Measurements from ENCODE around the gene PHF21B. TPM values are rescaled to one million over a fixed set of nuclear protein-coding genes. Genes with fewer than 3 reads are reported as not detected.

The PHF21B gene
- total RNA-seq, 1 donor from 2014 or later, result not detected

DNA sequence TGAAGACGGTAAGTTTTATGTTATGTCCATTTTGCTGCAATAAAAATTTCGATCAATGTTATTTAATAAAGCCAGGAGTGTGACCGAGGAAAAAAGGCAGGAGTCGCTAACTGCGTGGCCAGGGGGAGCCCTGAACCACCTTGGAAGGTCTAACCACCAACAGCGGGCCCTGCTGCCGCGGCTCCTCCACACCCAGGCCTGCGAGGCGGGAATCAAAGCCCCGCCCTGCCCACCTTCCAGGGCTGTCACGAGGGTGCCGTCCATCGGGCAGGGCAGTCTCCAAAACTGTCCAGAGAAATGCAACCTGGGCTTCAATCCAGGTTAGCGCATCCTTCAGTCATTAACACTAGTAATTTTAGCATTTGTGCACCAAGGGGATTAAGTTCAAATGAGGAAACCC lies 19.0 kb downstream of the PHF21B start:
- DNase-seq (ENCODE audit: low read depth in 2 of 2), result no peak

GRCh38 chr22:44990328-44990727 lies 19.5 kb downstream of the PHF21B start:
- DNase-seq (ENCODE audit: low read depth in 2 of 2), result no peak

GRCh38 chr22:44988671-44989070 lies 21.1 kb downstream of the PHF21B start:
- no peak for DNase-seq (ENCODE audit: low read depth in 2 of 2)

DNA sequence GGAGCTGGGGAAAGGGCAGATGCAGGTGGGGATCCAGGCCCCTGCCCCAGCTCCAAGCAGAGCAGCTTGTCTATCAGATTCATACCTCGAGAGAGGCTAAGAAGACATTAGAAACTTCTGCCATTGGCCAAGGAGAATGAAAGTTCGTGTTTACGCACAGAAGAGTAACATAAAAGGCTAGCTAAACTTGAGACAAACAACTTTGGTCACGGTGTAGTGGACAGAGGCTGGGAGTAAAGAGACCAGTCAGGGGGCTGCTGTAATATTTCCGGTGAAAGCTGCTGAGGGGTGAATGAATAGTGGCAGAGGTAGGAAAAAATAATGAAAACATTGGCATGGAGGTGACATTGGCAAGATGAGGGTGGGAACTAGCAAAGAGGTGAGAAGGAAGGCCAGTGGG lies 22.9 kb downstream of the PHF21B start:
- DNase-seq (ENCODE audit: low read depth in 2 of 2), result no peak

DNA sequence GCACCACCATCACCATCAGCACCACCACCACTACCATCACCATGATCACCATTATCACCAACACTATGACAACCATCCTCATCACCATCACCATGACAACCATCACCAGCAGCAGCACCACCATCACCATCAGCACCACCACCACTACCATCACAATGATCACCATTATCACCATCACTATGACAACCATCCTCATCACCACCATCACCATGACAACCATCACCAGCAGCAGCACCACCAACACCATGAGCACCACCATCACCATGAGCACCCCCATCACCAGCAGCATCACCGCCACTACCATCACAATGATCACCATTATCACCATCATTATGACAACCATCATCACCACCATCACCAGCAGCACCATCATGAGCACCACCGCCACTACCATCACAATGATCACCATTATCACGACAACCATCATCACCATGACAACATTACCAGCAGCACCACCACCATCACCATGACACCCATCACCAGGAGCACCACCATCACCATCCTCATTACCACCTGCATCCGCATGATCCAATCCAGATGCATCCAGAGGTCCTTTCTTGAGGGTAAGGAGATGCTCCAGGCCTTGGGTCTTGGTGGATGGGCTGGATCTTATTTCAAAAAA lies 23.8 kb downstream of the PHF21B start:
- DNase-seq (ENCODE audit: low read depth in 2 of 2), result no peak

- no peak for DNase-seq (ENCODE audit: low read depth in 2 of 2)
Measured at GRCh38 chr22:44983878-44984482, 25.8 kb downstream of the PHF21B start.

DNA sequence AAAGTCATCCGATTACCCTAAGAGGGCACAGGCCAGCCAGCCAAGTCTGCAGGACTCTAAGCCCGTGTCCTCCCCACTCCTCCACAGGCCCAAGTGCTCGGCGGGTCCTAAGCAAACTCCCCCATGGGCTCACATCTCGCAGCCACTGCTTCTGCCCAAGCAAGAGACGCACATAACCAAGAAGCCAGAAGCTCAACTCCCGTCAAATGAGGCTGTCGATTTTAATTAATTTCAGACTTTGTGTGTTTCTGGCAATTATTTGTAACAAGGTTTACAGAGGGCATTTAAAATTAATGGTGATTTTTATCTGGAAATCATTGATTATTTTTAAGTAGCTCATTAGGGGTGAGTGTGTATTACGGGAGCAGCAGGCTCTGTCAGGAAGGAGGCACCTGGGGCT lies 27.4 kb downstream of the PHF21B start:
- DNase-seq (ENCODE audit: low read depth in 2 of 2), result no peak

DNA sequence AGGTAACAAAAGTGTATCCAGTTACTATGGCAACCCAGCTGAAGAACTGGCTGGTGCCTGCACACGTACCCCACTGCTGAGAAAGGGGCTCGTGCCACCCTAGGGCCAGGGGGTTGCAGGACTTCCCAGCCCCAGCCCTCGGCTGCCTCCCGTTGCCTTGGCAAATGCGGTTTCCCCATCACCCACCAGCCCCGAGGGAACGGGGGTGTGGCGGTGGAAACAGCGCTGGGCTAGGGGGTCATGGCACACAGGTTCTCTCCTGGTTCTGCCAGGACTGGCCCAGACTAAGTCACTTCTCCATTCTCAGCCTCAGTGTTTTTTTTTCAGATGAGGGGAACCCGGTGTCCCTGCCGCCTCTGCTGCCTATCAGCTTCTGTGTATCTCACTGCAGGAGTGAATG lies 27.9 kb downstream of the PHF21B start:
- DNase-seq (ENCODE audit: low read depth in 2 of 2), result no peak

- no peak for DNase-seq (ENCODE audit: low read depth in 2 of 2)
Measured at GRCh38 chr22:44979154-44979553, 30.7 kb downstream of the PHF21B start.

- DNase-seq (ENCODE audit: low read depth in 2 of 2), result peak; percentile 77 to 85
Measured at GRCh38 chr22:44975427-44976262, 34.2 kb downstream of the PHF21B start.

DNA sequence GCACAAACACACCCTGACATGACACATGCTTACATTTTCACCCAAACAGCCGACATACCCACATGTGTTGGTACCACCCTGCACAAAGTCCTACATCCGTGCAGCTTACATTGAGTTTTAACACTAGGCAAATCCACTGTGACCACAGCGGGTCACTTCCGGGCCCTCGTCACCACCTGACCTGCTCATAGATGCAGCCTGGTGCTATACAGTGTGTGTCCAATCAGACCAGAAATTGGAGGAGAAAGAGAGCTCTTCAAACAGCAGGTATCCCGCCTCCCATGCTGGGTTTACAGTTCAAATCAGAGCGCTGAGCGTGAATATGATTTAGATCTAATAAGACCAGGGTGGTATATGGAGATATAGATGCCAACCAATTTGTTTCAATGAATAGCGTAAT lies 35.4 kb downstream of the PHF21B start:
- DNase-seq (ENCODE audit: low read depth in 2 of 2), result no peak

DNA sequence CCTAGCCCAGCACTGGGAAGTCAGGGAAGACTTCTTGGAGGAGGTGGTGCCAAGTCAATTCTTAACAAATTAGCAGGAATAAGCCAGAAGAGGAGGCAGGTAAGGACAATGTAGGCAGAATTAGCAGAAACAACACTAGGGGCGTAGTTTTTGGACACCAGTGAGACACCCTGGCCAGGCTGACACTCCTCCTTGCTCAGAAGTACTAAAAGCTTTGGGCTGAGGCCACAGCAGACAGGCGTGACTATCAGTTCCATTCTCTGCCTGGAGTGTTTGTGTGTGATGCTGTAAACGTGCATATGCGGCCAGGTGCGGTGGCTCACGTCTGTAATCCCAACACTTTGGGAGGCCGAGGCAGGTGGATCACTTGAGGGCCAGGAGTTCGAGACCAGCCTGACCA lies 36.0 kb downstream of the PHF21B start:
- no peak for DNase-seq (ENCODE audit: low read depth in 2 of 2)

DNA sequence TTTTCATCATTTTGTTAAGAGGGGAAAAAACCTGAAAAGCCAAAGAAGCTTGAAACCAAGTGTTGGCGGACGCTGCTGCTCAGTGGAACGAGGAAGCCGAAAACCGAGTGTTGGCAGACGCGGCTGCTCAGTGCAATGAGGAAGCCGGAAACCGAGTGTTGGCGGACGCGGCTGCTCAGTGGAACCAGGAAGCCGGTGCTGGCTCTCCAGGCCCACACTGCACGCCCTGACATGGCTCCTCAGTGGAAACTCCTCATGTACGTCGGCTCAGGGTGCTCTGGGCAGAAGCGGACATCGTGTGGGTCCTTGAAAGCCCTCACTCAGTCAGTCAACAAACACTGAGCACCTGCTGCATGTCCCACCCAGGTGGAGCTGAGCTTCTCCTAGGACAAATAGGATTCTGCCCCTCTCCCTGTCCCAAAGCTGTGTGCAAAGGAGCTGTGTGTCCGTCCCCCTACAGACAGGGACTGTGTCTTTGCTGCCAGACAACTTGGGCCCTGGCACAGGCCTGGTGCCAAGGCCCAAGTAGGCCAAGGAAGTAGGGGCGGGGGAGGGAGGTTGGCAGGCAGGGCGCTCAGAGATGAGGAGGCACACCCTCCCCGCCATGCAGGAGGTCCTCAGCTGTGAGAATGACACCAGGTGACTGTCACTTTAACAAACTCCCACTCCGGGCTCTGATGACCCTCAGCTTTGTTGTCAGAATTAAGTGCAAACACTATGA lies 37.3 kb downstream of the PHF21B start:
- DNase-seq (ENCODE audit: low read depth in 2 of 2), result peak in 1 of 2 donors; percentile 54

GRCh38 chr22:44971651-44972362 lies 38.0 kb downstream of the PHF21B start:
- DNase-seq (ENCODE audit: low read depth in 2 of 2), result no peak

DNA sequence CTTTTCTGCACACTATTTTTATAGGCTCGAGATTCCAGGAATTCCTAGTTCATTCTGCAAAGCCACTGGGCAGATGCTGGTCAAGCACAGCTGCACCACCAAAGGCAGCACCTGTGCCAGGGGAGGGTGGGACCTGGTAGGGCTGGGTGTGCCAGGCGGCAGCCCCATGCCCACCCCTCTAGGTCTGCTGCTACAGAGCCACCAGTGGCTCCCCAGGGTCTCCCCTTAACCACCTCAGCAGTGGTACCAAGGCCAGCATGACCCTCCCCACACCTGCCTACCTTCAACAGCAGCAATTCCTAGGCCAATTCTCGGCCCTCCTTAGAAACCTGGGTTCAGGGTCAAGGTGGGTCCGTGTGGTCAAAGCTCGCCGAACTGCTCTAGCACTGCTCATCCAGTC lies 39.5 kb downstream of the PHF21B start:
- DNase-seq (ENCODE audit: low read depth in 2 of 2), result no peak

- no peak for DNase-seq (ENCODE audit: low read depth in 2 of 2)
Measured at GRCh38 chr22:44969817-44970216, 40.0 kb downstream of the PHF21B start.

DNA sequence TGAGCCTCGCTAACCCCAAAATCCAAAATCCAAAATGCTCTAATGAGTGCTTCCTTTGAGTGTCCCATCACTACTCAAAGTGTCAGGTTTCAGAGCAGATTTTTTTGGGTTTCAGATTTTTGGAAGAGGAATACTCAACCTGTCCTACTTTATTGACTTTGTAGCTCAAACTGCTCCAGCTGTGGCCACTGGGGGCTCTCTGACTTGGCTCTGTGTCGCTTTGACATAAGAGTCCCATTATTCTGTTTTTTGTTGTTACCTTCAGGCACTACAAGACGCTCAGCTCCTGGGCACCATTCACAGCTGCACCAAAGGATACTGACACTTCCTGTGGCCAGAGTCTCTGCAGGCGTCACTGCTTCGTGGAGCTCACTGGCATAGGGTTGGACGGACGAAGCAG lies 41.1 kb downstream of the PHF21B start:
- no peak for DNase-seq (ENCODE audit: low read depth in 2 of 2)

DNA sequence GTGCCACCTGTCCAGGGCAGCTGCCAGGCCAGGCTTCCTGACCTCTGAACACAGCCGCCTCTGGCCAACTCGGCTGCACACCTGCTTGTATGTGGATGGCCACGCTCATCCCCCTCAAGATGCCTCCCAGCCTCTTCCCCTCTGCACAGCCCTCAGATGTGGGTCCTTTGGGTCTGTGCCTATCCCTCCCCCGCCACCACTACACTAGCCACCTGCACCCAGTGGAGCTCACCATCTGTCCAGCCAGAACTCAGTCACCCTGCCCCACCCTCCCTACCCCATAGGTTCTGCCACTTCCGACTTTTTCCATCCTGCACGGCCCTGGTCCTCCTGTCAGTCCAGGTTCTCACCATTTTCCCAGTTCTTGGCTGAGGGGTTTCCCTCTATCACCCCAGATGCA lies 44.6 kb downstream of the PHF21B start:
- no peak for DNase-seq (ENCODE audit: low read depth in 2 of 2)

DNA sequence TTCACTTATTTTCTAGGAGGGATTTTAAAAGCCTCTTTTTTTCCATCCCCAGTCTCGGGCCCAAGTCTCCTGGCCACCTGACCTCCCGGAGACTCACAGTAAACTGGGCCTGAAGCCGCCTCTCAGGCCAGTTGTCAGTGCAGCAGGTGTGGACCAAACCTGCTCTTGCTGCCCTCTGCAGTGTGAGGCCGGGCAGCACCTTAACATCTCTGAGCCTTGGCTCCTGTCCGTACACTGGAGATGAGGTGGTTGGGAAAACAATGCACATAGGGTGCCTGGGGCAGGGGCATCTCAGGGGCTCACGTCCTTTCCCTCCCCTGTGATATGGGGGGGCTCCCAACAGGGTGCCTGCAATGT lies 45.1 kb downstream of the PHF21B start:
- DNase-seq (ENCODE audit: low read depth in 2 of 2), result no peak

DNA sequence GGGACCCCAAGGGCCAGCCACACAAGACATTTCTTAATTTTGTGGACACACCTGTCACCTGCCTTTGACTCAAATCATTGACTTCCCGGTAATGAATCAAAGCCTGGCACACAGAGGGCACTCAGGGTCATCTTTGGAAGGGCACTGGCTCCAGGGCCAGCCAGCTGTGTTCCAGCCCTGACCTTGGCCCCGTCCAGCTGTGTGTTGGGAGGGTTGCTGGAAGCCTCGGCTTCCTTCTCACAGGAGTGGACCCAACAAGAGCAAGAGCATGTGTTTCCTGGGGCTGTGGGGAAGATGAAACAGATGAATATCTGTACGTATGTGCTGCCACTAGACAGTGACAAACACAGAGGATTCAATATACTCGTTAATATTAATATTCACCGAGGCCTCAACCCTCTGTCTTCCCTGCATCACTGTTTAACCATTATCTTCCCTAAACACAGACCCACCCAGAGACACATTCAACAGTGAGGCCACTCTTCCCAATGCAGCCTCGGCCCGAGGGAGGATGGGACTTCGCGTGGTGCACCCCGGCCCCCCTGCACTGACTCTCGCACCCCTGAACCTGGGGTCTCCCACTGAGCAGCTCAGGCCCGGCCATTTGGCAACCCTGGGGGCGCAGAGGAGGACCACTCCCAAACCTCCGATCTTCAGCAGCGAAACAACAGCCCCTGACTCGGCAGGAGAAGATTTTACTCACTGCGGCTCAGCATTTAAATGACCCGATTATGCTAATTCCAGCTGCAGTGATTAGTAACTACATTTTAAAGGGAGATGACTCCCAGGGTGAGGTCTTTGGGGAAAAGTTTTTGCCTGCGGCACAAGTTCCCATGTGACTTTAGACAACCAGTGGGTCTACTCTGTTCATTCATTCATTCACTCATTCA lies 45.7 kb downstream of the PHF21B start:
- no peak for DNase-seq (ENCODE audit: low read depth in 2 of 2)

Measured in lung microvascular endothelial cell (primary cell).